Activated T-cell treated with anti-CD3 and anti-CD28 coated beads for 4 hours (primary cell): ENCODE measurements around the gene TSHZ2.

Experiments used
- DNase-seq: peaks from one replicate; pipeline ENCODE4 v3.0.0-alpha.2; 2020

The TSHZ2 gene

GRCh38 chr20:53258741-53259140 lies 286.6 kb downstream of the TSHZ2 start:
- DNase-seq: no peak

- no peak for DNase-seq
These were observed 288.0 kb downstream of the TSHZ2 start for GRCh38 chr20:53260168-53260567.

- DNase-seq: no peak
These were observed 288.4 kb downstream of the TSHZ2 start for GRCh38 chr20:53260591-53260990.

- no peak for DNase-seq
These were observed 290.2 kb downstream of the TSHZ2 start for GRCh38 chr20:53262365-53262764.

- no peak for DNase-seq
These were observed 291.6 kb downstream of the TSHZ2 start for GRCh38 chr20:53263554-53264438.

GRCh38 chr20:53264604-53265003 lies 292.4 kb downstream of the TSHZ2 start:
- DNase-seq: no peak

GRCh38 chr20:53265304-53265875 lies 293.2 kb downstream of the TSHZ2 start:
- DNase-seq: no peak

- DNase-seq: no peak
These were observed 297.2 kb downstream of the TSHZ2 start for GRCh38 chr20:53269380-53269779.

- DNase-seq: no peak
These were observed 298.7 kb downstream of the TSHZ2 start for GRCh38 chr20:53270792-53271375.

- no peak for DNase-seq
These were observed 302.2 kb downstream of the TSHZ2 start for GRCh38 chr20:53274365-53274764.

- no peak for DNase-seq
These were observed 302.6 kb downstream of the TSHZ2 start for GRCh38 chr20:53274807-53275206.

- DNase-seq: no peak
These were observed 304.0 kb downstream of the TSHZ2 start for GRCh38 chr20:53276143-53276542.

GRCh38 chr20:53278555-53278954 lies 306.4 kb downstream of the TSHZ2 start:
- DNase-seq: no peak

GRCh38 chr20:53279735-53280134 lies 307.6 kb downstream of the TSHZ2 start:
- no peak for DNase-seq

GRCh38 chr20:53281557-53282117 lies 309.5 kb downstream of the TSHZ2 start:
- no peak for DNase-seq

GRCh38 chr20:53282217-53282955 lies 310.2 kb downstream of the TSHZ2 start:
- DNase-seq: no peak

- no peak for DNase-seq
These were observed 310.9 kb downstream of the TSHZ2 start for GRCh38 chr20:53283011-53283410.

- DNase-seq: no peak
These were observed 311.4 kb downstream of the TSHZ2 start for GRCh38 chr20:53283597-53283996.

- DNase-seq: no peak
These were observed 312.1 kb downstream of the TSHZ2 start for GRCh38 chr20:53284256-53284655.

GRCh38 chr20:53284696-53285095 lies 312.5 kb downstream of the TSHZ2 start:
- DNase-seq: no peak

- no peak for DNase-seq
These were observed 315.3 kb downstream of the TSHZ2 start for GRCh38 chr20:53287357-53288042.

GRCh38 chr20:53291548-53291947 lies 319.4 kb downstream of the TSHZ2 start:
- no peak for DNase-seq
